Tibial nerve (tissue), 3 donors: ENCODE results near the gene PRELP.

Experiments used
- POLR2A ChIP-seq, 2 donors: fragments of 450-650 bp; IDR thresholded peaks; one replicate each; pipeline ENCODE4 v1.6.1; 2017; ENCODE audit warnings: antibody characterized with exemption in 2 of 2, mild to moderate bottlenecking in 2 of 2, moderate library complexity in 2 of 2
- TF ChIP-seq, protein P1 (sequence below), 5 experiments: fragments of 200-600 bp in 3 of 5; fragments of 450-650 bp in 2 of 5; sonication (generic) in 3 of 5; IDR thresholded peaks; one replicate each; pipeline ENCODE4 v1.5.1; 2016 to 2019; ENCODE audit warnings: antibody characterized with exemption in 5 of 5, mild to moderate bottlenecking in 3 of 5, moderate library complexity in 2 of 5

DNA sequence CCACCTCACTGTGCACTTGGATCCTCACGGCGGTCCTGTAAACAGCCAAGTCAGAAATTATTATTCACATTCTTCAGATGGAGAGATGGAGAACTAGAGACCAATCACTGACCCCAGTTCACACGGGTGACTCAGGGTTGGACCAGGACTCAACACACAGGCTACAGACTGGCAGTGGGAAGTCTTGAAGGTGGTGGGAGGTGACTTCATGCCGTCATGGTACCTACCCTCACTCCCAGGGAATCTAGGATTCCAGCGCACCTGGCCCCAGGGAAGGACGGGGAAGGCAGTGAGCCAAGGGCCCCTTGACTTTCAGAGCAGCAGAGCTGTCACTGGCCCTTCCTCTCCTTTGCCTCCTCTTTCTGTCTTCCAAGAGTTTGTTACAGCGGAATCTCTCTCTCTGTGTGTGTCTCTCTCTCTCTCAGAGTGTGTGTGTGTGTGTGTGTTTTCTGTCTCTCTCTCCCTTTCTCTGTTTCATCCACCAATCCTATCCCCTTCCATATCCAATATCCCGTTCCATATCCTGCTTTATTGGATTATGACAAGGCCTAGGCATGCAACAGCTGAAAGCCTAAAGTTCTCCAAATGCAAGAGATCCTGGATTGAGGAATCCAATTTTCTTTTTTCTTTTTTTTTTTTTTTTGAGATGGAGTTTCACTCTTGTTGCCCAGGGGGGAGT, 30.1 kb downstream of the PRELP start:
- TF ChIP-seq POLR2A (IDR thresholded peaks at IDR 0.05), result no peak
- TF ChIP-seq, protein P1, sequence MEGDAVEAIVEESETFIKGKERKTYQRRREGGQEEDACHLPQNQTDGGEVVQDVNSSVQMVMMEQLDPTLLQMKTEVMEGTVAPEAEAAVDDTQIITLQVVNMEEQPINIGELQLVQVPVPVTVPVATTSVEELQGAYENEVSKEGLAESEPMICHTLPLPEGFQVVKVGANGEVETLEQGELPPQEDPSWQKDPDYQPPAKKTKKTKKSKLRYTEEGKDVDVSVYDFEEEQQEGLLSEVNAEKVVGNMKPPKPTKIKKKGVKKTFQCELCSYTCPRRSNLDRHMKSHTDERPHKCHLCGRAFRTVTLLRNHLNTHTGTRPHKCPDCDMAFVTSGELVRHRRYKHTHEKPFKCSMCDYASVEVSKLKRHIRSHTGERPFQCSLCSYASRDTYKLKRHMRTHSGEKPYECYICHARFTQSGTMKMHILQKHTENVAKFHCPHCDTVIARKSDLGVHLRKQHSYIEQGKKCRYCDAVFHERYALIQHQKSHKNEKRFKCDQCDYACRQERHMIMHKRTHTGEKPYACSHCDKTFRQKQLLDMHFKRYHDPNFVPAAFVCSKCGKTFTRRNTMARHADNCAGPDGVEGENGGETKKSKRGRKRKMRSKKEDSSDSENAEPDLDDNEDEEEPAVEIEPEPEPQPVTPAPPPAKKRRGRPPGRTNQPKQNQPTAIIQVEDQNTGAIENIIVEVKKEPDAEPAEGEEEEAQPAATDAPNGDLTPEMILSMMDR (IDR thresholded peaks at IDR 0.05), result no peak
